ENCODE data around the gene TSPEAR.

GRCh38 chr21:44752671-44753235 is 41.4 kb upstream of the TSPEAR start:
- TF ChIP-seq CTCF (IDR thresholded peaks at IDR 0.05) = no peak
- TF ChIP-seq POLR2A (IDR thresholded peaks at IDR 0.05) = no peak
